ENCODE data around the gene GRID1.
A peak's percentile ranks its signal among the peaks of the same experiment; 100 is the strongest.

GRID1 gene

DNA sequence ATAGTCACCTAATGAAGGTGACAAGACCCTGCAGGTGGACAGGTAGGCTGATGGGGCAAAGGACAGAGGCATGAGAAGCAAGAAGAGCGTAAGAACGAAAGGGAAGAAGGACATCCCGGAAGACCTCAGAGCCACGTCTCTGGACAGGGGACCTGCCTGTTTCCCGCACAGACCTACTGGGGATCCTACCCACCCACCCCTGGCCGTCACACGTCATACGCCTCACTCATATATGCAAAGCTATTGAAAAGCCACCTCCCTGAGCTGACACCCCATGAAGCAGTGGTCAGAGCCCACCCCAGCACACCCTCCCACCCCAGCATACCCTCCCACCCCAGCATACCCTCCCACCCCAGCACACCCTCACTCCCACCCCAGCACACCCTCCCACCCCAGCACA is 140.6 kb downstream of the GRID1 start:
- no peak for DNase-seq

DNA sequence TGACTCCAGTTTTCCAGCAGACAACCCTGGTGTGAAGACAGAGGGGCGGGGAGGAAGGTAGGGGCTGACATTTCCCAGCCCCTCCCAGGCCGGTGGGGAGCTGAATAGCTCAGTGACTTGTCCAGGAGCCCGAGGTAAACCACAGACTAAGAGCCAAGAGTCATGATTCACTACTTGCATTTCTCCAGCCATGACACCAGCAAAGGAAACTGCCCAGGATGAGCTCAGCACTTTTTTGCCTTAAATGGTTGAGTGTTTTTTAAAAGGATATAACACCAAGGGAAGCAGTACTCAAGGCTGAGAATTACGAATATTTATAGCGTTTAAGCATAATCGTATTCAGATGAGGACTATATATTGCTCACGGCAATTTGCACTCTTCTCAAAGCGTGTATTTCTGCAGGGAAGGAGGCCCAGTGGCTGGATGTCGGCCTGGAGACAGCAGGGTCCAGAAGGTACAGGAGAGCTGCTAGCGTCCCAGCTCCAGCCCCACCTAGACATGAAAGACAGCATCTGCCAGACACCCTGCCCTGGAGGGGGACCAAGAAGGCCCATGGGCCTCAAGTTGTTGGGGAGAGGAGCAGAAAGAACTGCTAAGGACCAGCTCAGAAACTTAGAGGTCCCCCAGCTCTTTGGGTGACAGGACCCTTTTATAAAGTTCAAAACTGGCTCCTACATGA is 141.4 kb downstream of the GRID1 start:
- DNase-seq: peak; percentile 39

DNA sequence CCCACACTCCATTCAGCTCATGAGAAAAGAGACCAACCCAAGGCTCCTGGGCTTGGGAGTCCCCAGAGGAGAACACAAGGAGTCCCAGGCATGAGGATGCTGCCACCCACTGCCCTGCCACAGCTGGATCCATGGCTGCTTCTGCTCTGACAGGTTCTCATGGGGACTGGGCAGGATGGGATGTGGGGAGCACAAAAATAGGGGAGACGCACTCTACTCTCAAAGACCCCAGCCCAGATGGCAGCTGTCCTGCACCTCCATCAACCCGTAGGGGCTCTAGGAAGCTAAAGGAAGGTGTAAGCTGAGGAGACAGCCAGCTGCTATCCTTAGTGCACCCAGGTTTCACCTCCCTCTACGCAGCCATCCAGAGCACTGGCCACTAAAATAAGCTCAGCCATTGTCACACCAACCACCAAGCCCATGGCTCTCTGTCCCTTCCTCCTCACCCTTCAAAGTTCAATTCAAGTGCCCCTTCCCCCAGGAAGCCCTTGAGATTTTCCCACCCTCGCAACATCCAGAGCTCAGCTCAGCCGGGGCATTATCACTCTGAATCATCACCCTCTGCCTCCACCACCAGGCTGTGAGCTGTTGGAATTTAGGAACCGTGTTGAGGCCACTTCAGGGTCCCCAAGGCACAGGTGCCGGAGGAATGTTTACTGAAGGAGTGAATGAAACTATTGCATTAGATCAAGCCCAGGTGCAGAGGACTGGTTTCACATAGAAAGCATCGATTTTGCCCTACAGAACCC is 142.1 kb downstream of the GRID1 start:
- DNase-seq: no peak

DNA sequence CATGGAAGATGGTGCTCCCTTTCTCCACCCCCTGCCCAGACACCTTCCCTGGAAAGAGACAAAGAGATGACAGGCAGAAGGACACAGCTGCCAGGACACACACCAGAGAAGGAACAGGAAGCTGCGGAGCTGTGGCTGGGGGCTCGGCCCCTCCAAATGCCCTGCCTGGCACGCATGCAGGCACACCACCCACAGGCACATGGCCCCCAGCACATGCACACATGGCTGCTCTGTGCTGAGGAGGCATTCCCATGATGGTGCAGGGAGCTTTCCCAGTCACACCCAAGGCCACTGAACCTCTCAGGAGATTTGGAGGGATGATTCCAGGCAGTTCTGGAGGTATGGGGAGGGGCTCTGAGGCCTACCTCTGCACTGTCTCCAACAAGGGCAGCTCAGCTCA is 143.3 kb downstream of the GRID1 start:
- DNase-seq: no peak

DNA sequence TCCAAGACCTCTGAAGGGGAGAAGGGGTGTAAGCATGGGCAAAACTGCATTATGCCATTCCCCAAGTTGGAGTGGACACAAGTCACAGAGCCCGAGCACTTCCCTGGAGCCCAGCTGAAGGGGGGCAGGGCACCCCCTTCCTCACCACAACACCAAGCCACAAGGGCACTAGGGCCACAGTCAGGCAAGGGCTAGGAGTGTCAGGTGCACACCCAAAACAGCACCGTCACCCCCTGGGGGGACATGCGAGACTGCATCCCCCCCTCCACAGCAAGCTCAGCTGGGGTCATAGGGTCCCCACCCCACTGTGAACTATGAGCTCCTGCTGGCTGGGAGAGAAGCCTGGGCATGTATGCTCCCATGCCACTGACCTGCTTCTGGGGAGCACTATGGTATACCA is 143.9 kb downstream of the GRID1 start:
- DNase-seq: no peak

DNA sequence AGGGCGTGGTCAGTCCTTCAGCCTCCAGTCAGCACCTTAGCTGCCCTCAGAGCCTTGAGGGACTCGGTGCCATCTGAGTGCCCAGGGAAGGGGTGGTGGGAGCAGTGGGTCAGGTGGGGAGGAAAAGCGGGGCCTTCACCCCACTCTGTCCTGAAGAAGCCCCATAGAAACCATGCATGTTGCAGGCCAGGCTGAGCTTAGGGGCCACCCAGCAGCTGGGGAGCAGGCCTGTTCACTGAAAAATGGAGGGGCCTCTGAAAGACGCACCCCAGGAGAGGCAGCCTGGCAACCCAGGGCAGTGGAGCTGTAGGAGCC is 144.3 kb downstream of the GRID1 start:
- no peak for DNase-seq

DNA sequence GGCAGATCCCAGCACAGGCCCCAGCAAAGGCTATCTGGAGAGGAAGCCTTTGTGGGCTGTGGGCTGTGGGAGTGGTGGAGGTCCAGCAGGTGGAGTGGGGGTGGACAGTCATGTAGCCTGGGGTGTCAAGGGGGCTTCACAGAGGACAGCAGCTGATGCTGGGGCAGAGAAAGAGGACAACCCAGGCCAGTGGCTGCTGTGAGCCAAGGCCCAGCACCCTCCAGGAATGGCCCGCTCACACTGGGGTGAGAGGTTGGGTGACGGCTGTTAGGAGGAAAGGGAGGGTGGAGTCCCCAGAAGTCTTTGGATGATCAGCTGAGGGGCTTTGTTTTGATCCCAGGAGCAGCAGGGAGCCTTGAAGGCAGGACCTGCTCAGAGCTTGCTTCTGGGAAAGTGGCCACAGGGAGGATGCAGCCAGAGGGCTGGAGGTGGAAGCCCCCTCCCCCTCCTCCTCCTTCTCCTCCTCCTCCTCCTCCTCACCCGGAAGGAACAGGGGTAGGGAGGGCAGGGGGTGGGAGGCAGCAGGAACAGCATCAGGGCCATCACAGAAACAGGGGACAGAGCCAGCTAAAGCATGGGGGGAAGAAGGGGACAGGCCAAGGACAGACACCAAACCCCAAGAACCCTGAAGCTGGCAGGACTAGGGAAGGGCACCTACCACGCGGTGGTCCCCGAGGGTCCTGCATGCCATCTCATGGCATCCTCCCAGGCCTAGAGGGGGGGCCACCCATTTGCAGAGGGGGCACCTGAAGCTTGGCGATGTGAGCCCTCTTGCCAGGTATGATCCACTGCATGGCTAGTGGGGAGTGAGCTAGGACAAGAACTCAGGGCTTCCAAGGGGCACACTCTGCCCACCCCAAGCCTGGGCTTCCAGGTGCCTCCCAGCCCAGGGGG is 144.9 kb downstream of the GRID1 start:
- DNase-seq: no peak

DNA sequence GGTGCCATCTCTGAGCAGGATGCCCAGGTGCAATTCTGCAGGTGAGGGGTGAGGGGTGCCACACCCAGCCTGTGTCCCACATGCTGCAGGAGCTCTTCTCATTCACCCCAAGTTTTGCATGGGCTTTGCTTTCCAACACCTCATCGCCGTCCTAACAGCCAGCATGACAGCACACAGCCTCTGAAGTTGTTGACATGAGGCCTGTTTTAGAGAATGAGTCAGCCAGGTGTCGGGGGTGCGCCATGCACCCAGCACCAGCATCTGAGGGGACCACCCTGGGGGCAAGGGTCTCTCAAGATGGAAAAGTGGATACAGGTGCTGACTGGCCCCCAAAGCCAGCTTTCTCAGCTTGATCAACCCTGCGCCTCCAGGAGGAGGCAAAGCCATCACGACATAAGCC is 146.0 kb downstream of the GRID1 start:
- DNase-seq: no peak

DNA sequence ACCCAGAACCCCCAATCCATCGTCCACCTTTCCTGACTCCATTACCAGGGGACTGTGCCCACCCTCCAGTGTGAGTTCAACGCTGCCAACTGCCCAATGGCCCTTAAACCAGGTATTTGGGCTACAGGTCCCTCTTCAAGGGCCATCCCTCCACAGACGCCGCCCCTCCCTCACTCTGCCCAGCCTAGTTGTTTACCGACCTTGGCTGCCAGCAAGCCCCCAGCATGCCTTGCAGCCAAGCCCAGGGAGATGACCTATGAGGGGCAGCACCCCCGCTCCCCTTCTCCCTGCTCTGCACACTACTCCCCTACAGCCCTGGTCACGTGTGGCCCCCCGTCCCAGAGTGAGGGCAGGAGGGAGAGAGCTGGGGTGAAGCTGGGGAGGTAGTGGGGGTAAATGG is 147.3 kb downstream of the GRID1 start:
- no peak for DNase-seq

DNA sequence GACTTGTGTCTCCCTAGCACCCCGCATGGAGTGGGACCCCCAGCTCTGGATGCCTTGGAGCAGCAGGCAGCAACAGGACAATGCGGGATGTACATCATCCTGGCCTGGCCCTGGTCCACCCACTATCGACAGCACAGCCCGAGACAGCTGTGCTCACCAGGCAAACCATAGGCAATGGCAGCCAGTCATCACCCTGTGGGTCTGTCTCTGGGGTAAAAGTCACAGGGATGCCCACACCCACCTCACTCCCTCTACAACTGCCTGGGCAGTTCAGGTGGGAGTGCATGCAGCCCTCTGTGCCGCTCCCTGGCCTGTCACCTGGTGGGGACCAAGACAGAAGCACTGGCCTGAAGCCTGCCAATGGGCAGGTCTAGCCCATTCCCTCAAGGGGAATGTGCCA is 147.8 kb downstream of the GRID1 start:
- no peak for DNase-seq

DNA sequence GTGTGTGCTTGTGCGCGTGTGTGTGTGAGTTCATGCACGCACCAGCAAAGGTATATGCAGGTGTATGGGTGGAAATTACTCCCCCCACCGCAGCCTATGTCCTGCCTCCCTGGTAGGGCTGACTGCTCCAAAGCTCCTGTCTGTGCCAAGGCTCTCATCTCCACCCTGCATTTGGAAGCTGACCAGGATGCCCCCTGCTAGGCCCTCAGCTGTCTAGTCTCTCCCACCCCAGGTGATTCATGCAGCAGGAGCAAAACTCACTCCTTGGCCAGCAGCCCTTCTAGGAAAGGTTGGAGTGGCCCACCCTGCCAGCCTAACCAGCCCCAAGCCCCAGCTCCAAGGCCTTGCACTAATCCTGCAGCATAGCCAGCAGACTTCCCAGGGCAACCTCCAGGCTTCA is 148.4 kb downstream of the GRID1 start:
- no peak for DNase-seq

DNA sequence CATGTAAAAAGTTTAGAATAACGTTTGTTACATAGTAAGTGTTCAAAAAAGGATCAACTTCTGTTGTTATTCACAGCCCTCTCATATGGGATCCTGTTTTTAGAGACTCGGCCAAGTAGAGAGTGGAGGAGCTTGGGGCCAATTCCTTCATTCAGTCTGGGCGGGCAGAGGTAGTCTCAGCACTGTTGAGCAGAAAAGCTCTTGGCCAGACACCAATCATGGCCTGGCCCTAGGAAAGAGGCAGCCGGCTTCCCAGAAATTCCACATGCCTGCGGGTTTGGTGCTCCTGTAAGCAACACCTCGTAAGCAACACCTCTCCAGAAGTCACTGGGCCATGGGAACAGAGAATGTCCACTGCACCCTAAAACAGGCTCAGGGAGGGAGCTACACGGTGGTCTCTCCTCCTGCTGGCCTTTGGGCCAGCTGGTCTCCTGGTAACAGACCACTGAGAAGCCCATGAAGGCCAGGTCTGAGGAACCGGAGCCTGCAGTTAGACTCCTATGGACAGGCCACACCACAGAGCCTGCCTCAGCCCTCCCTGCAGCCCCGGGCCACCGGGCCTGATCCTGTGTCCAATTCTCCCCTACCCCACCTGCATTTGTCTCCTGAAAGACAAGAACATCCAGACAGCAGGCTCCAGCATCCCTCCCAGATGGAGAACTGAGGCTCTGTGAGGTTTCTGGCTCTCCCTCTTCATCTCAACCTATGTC is 149.1 kb downstream of the GRID1 start:
- DNase-seq: peak; percentile 44

DNA sequence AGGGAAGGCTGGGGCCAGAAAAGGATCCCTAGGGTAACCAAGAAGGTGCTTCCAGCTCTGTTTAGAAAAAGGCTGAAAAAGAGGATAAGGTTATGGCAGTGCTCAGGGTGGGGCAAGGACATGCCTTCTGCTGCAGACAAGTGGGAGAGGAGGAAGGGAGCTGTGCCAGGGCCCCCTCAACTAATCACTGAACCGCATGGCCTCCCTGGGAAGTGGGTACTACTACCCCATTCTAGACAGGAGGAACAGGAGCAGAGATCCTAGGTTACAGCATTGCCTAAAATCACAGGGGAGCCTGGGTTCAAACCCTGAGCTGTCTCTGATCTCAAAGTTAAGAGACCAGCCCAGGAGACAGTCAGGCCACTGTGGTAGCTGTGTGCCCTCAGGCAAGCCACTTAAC is 149.7 kb downstream of the GRID1 start:
- DNase-seq: no peak

DNA sequence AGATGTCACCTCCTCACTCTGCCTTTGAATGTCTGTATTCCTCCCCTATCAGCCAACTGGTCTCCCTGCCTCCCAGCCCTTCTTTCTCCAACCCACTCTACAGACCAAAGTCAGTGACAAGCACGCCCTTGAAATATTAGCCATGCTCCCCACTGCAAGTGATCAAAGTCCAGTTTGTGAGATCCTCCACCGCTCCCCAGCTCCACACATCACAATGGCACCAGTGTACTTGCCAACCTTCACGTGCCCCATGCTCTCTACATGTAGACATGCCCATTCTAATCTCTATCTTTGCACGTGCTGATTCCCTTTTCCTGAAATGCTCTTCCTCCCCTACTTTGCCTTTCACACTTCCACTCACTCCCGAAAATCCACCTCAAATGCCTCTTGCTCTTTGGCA is 150.9 kb downstream of the GRID1 start:
- no peak for DNase-seq

DNA sequence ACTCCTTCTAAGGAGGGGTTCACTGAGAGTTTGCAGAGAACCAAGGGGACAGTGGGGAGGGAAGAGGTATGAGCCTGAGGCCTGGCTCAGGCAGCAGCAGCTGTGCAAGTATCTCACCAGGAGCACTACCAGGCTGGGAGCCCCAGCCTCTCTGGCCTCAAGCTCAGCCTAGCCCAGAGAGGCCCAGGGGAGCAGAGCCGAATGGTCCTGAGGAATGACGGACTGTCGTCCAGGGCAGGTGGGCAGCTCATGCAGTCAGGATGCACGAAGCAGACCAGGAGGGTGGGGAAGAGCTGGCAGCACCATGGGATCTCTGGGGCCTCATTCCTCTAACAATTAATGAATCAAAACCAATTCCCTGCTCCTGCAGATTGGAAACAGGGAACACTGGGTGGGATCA is 151.5 kb downstream of the GRID1 start:
- no peak for DNase-seq

DNA sequence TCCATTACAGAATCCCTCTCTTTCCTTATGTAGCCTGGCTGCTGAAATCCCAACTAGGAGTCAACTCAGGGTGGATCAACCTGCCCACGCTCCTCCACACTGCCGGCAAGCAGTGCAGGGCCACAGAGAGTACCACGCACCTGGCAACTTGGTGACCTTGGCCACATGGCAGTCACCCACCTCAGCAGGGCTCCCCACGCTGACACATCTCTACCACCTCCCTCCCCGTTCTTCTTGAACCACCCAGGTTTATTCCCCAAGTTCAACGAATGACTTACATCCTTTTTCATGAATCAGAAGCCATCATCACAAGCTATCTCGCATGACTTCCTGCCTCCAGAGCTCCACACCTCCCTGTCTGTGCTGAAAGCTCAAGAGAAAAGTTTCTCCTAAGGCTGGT is 153.4 kb downstream of the GRID1 start:
- DNase-seq: no peak

DNA sequence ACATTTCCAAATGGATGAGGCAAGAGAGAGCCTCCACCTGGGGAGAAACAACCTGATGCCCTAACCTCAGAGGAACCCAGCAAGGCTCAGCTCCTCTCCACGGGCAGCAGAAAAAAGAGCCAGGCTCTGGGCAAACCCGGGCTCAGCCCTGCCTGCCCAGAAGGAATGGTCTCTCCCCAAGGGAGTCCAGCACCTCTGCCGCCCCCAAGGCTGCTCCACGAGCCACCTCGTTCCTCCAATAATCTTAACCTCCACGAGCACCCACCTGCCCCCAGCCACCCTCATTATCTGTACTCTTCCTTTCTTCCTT is 154.2 kb downstream of the GRID1 start:
- no peak for DNase-seq

DNA sequence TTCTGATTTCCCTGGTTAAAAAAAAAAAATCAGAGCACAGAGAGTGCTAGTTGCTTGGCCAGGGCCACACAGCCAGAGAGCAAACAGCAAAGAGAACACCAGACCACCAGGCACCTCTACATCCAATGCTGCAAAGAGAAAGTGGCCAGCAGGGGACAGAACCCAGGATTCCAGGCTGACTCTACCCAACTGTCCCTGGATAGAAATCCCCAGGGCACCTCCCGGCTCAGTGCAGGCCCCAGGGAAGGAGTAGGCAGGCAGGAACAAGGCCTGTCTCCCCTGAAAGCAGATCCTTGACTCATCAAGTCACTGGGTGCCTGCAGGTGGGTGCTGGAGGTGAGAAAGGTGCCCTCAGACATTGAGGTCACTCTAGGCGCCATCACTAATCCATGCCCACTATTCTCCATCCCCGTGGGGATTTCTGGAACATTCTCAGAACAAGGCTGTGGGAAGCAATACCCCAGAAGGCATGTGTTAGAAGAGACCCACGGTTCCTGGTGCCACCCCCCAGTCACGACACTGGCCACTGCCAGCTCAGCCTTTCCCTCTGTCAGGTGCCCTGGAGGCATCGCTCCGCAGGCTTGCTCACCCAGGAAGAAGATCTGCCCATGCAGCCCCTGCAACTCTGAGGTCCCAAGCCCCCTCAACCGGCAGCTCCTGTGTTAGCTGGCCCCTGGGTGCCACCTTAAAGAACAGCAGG is 154.8 kb downstream of the GRID1 start:
- DNase-seq: no peak

DNA sequence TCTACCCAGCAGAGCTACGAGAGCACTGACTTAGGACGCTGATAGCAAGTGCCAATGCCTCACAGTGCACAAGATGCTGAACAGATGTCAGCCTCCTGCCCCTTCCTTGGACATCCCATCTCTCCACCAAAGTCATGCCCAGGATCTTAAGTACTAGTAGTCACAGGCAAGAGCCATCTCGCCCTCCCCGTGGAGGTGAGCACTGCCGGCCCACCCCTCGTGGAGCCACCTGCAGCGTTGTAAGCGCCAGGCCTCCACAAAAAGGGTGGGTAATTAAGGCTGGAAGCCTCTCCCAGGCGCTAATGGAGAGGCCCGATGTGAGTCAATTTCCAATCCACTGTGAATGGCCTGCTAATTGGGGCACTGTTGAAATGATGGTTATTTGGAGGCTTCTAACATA is 156.2 kb downstream of the GRID1 start:
- DNase-seq: no peak

DNA sequence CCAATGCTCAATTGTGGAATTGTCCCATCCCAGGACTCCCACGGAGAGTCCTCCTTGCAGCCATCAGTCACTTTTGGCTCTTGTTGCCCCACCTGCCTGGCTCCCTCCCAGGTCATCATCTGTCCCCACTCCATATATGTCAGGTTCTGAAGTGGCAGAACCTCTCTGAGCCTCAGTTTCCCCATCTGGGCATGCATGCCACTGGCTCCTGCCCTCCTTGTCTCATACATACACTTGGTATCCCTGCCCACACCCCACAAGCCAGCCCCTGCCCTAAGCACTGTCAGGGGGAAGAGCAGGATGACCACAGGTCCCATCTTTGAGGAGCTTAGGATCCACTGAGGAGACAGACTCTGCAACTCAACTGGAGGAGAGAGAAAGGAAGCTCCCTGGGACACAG is 156.9 kb downstream of the GRID1 start:
- DNase-seq: no peak

DNA sequence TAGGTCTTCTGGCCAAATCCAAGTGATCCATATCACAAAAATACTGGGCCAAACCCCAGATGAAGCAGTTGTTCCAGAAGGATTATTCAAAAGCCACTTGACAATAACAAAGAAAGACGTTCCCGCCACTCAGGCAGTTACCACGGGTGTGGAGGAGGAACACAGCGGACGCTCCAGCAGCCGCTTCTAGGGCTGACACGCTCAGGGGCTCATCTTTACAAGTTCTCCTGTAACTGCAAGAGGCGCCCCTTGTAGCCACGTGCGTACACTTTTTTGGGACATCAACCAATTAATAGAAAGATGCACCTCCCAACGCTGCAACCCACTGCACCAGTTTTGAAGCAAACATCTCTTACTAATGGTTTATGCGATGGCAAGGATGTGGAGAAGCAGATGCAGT is 159.4 kb downstream of the GRID1 start:
- no peak for DNase-seq

DNA sequence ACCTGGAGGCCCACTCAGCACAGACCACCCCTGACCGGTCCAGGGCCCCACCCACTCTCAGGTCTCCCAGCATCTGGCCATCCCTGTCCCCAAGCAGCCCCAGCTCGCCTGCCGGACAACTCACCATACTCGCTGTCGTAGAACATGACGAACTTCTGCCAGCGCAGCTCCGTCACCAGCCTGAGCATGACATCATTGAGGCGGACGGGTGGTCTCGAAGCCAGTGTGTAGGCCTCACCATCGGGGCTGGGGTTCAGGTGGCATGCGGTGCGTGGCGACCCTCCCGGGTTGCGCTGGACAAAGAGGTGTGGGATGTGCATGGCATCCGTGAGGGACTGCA is 160.4 kb downstream of the GRID1 start:
- DNase-seq: no peak
